GM19025 (cell line): ENCODE results near the gene CLDN18.

Experiments
- ATAC-seq: cut with Tn5 transposase; IDR thresholded peaks from one replicate; pipeline ENCODE4 v1.9.1; 2021; ENCODE audit warnings: mild to moderate bottlenecking, low read depth, moderate library complexity; ENCODE audit not compliant: unreplicated experiment

CLDN18 gene

GRCh38 chr3:138023754-138024153, 13.8 kb downstream of the CLDN18 start:
- ATAC-seq = no peak

GRCh38 chr3:138025553-138025952, 15.6 kb downstream of the CLDN18 start:
- no peak for ATAC-seq

GRCh38 chr3:138027821-138028220, 17.9 kb downstream of the CLDN18 start:
- ATAC-seq = no peak

- ATAC-seq = no peak
These were observed 20.8 kb downstream of the CLDN18 start for GRCh38 chr3:138030734-138031280.

- ATAC-seq = no peak
These were observed 21.6 kb downstream of the CLDN18 start for GRCh38 chr3:138031536-138031935.

- ATAC-seq = peak; percentile 53
These were observed 22.6 kb downstream of the CLDN18 start for GRCh38 chr3:138032567-138032966.

- ATAC-seq = no peak
These were observed 23.3 kb downstream of the CLDN18 start for GRCh38 chr3:138033202-138033691.

GRCh38 chr3:138034918-138035317, 25.0 kb downstream of the CLDN18 start:
- ATAC-seq = no peak

- no peak for ATAC-seq
These were observed 26.6 kb downstream of the CLDN18 start for GRCh38 chr3:138036572-138036971.

- no peak for ATAC-seq
These were observed 28.9 kb downstream of the CLDN18 start for GRCh38 chr3:138038725-138039462.

GRCh38 chr3:138042043-138042442, 32.1 kb downstream of the CLDN18 start:
- ATAC-seq = no peak

- no peak for ATAC-seq
These were observed 33.5 kb downstream of the CLDN18 start for GRCh38 chr3:138043266-138044029.

GRCh38 chr3:138046085-138046484, 36.1 kb downstream of the CLDN18 start:
- ATAC-seq = no peak

- no peak for ATAC-seq
These were observed 37.0 kb downstream of the CLDN18 start for GRCh38 chr3:138046955-138047354.

- ATAC-seq = no peak
These were observed 37.7 kb downstream of the CLDN18 start for GRCh38 chr3:138047596-138048158.

GRCh38 chr3:138049157-138049919, 39.4 kb downstream of the CLDN18 start:
- ATAC-seq = no peak

- peak; percentile 51 for ATAC-seq
These were observed 42.2 kb downstream of the CLDN18 start for GRCh38 chr3:138051947-138052802.

GRCh38 chr3:138054057-138054456, 44.1 kb downstream of the CLDN18 start:
- no peak for ATAC-seq

GRCh38 chr3:138057384-138057783, 47.4 kb downstream of the CLDN18 start:
- no peak for ATAC-seq
